Neural cell (in vitro differentiated cells): ENCODE measurements around the gene KLHL21. TPM values are rescaled to one million over a fixed set of nuclear protein-coding genes. Genes with fewer than 3 reads are reported as not detected.

Experiments used
- H2AFZ ChIP-seq: fragments of 200-600, 300-800 bp; sonication (generic), shearing (Covaris generic); 2 replicates; pipeline ENCODE4 v1.6.0; 2014; ENCODE audit warnings: low read depth, mild to moderate bottlenecking, antibody characterized with exemption, low read length, moderate library complexity
- H3F3A ChIP-seq: fragments of 200-600 bp; shearing (Covaris generic); 2 replicates; pipeline ENCODE4 v1.6.1; 2016; ENCODE audit warnings: mild to moderate bottlenecking, moderate library complexity, mixed read lengths, antibody characterized with exemption, low read length; ENCODE audit not compliant: insufficient read depth, poor library complexity, severe bottlenecking
- H3K27ac ChIP-seq: fragments of 200-600, 300-800 bp; sonication (generic), shearing (Covaris generic); 2 replicates; pipeline ENCODE4 v1.5.1; 2014; ENCODE audit warnings: mild to moderate bottlenecking, low read length, moderate library complexity
- H3K27me3 ChIP-seq: fragments of 300-800, 200-600 bp; sonication (generic), shearing (Covaris generic); 2 replicates; pipeline ENCODE4 v1.6.0; 2014; ENCODE audit warnings: mild to moderate bottlenecking, low read depth, low read length, moderate library complexity; ENCODE audit not compliant: insufficient read depth
- H3K36me3 ChIP-seq: fragments of 300-800, 200-600 bp; sonication (generic), shearing (Covaris generic); 2 replicates; pipeline ENCODE4 v1.5.1; 2014; ENCODE audit warnings: mild to moderate bottlenecking, antibody characterized with exemption, low read length, moderate library complexity; ENCODE audit not compliant: insufficient read depth
- H3K4me2 ChIP-seq: fragments of 300-800, 200-600 bp; sonication (generic), shearing (Covaris generic); 2 replicates; pipeline ENCODE4 v1.6.0; 2014; ENCODE audit warnings: mild to moderate bottlenecking, low read length
- H3K4me3 ChIP-seq: fragments of 300-800, 200-600 bp; sonication (generic), shearing (Covaris generic); 2 replicates; pipeline ENCODE4 v1.5.1; 2014; ENCODE audit warnings: mild to moderate bottlenecking, low read length, moderate library complexity
- H3K79me2 ChIP-seq: fragments of 200-600 bp; shearing (Covaris generic); replicated peaks from 2 replicates; pipeline ENCODE4 v1.6.0; 2014; ENCODE audit warnings: mild to moderate bottlenecking, low read length, moderate library complexity; ENCODE audit not compliant: insufficient read depth
- H3K9ac ChIP-seq: fragments of 300-800, 200-600 bp; sonication (generic), shearing (Covaris generic); 2 replicates; pipeline ENCODE4 v1.6.1; 2016; ENCODE audit warnings: mild to moderate bottlenecking, low read length, mixed read lengths
- H3K9me2 ChIP-seq: fragments of 200-600 bp; shearing (Covaris generic); 2 replicates; pipeline ENCODE4 v1.6.1; 2016; ENCODE audit warnings: mild to moderate bottlenecking, low read length, mixed read lengths; ENCODE audit not compliant: insufficient read depth
- H3K9me3 ChIP-seq: fragments of 200-600, 300-800 bp; sonication (generic), shearing (Covaris generic); 2 replicates; pipeline ENCODE4 v1.6.1; 2016; ENCODE audit warnings: mild to moderate bottlenecking, mixed run types, low read length, moderate library complexity, mixed read lengths
- H4K20me1 ChIP-seq: fragments of 200-600 bp; shearing (Covaris generic); 2 replicates; pipeline ENCODE4 v1.6.1; 2016; ENCODE audit warnings: mild to moderate bottlenecking, mixed run types; ENCODE audit not compliant: insufficient read depth
- EP300 ChIP-seq: fragments of 450-650 bp; conservative IDR thresholded peaks from 2 replicates; pipeline ENCODE4 v1.6.1; 2014; ENCODE audit warnings: antibody characterized with exemption, mild to moderate bottlenecking, moderate library complexity; ENCODE audit not compliant: poor library complexity, severe bottlenecking
- EZH2 ChIP-seq: fragments of 200-600, 300-800 bp; shearing (Covaris generic), sonication (generic); IDR thresholded peaks from 2 replicates; pipeline ENCODE4 v1.6.1; 2014; ENCODE audit warnings: antibody characterized with exemption, low read length, borderline replicate concordance, mild to moderate bottlenecking; ENCODE audit not compliant: insufficient read depth, poor library complexity, severe bottlenecking
- MXI1 ChIP-seq: fragments of 450-650 bp; conservative IDR thresholded peaks from 2 replicates; pipeline ENCODE4 v1.6.1; 2014; ENCODE audit warnings: antibody characterized with exemption, mild to moderate bottlenecking; ENCODE audit not compliant: poor library complexity, severe bottlenecking
- POLR2AphosphoS5 ChIP-seq: IDR thresholded peaks from 2 replicates; pipeline ENCODE4 v1.6.1; 2012
- RAD21 ChIP-seq: fragments of 450-650 bp; conservative IDR thresholded peaks from 2 replicates; pipeline ENCODE4 v1.6.1; 2014; ENCODE audit warnings: antibody characterized with exemption, mild to moderate bottlenecking, moderate library complexity
- SMC3 ChIP-seq: fragments of 450-650 bp; conservative IDR thresholded peaks from 2 replicates; pipeline ENCODE4 v1.6.1; 2014; ENCODE audit warnings: antibody characterized with exemption, mild to moderate bottlenecking, moderate library complexity; ENCODE audit not compliant: poor library complexity
- TAF1 ChIP-seq: IDR thresholded peaks from 2 replicates; pipeline ENCODE4 v1.6.1; 2012; ENCODE audit warnings: low read depth
- polyA plus RNA-seq: library from polyadenylated mRNA; depleted of rRNA; stranded (reverse); fragments of >200 nt; gene quantifications from 2 replicates; pipeline ENCODE4 v1.2.3, GENCODE V29; 2014
- TF ChIP-seq, protein P1 (sequence below): fragments of 450-650 bp; IDR thresholded peaks from 2 replicates; pipeline ENCODE4 v1.5.1; 2014; ENCODE audit warnings: antibody characterized with exemption, mild to moderate bottlenecking, moderate library complexity; ENCODE audit not compliant: poor library complexity, severe bottlenecking
- TF ChIP-seq, protein P2 (sequence below): IDR thresholded peaks from 2 replicates; pipeline ENCODE4 v1.6.1; 2012; ENCODE audit warnings: borderline replicate concordance

Gene KLHL21
- polyA plus RNA-seq, 1 donor from 2014 or later: 8.4 TPM

DNA sequence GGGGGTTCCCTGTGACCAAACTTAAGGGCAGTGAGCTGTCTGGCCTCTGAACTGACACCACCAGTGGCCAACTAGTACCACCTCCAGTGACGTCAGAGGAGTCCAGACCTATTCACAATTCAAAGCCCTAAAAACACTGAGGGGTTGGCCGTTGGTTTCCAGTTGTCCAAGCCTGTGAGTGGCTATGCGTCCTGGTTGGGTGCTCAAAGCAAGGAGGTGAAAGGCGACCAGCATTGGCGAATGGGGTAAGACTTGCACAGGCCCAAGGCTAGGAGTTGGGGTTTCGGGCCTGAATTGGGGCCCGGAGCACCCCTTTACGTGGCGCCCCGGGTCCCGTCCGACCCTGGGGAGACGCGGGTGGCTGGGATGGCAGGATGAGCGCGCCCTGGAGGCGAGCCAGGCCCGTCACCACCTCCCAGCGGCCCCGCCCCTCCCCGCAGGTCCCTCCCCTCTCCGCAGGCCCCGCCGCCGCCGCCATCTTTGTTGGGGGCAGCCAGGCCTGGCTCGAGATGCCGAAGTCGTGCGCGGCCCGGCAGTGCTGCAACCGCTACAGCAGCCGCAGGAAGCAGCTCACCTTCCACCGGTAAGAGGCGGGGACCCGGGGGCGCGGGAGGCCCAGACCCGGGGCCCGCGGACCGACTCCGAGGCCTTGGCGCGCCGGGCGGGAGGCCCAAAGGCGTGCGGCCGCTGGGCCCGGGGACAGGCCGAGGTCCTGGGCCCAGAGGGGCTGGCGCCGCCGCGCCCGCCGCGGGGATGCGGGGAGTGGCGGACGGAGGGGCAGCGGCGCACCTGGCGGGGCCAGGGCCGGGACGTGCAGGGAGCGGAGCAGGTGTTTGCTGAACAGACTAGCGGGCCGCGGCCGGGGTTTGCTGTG is 22.3 kb upstream of the KLHL21 start, which contains the start of gene THAP3:
THAP3 (plus strand) TSS at position 159 of the 874 bp plus-strand sequence; CDS start at position 510, 351 bp downstream.
- H3K27me3 ChIP-seq: no peaks in the 10 kb centered on the region
- H3K4me3 ChIP-seq: peak within 1 kb of the TSS; percentile 94
- peak within 1 kb of the TSS; percentile 59 for H3K4me2 ChIP-seq
- H3K79me2 ChIP-seq: peaks cover 17% of the 10 kb centered on the region
- no peaks in the 10 kb centered on the region for H3K9me3 ChIP-seq
- TF ChIP-seq SMC3 (peak; percentile 47), RAD21 (peak; percentile 32), EP300 (no peak), EZH2 (no peak), MXI1 (peak; percentile 72), POLR2AphosphoS5 (peak; percentile 79), TAF1 (no peak)
- TF ChIP-seq, protein P1, sequence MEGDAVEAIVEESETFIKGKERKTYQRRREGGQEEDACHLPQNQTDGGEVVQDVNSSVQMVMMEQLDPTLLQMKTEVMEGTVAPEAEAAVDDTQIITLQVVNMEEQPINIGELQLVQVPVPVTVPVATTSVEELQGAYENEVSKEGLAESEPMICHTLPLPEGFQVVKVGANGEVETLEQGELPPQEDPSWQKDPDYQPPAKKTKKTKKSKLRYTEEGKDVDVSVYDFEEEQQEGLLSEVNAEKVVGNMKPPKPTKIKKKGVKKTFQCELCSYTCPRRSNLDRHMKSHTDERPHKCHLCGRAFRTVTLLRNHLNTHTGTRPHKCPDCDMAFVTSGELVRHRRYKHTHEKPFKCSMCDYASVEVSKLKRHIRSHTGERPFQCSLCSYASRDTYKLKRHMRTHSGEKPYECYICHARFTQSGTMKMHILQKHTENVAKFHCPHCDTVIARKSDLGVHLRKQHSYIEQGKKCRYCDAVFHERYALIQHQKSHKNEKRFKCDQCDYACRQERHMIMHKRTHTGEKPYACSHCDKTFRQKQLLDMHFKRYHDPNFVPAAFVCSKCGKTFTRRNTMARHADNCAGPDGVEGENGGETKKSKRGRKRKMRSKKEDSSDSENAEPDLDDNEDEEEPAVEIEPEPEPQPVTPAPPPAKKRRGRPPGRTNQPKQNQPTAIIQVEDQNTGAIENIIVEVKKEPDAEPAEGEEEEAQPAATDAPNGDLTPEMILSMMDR: peak; percentile 66
- TF ChIP-seq, protein P2, sequence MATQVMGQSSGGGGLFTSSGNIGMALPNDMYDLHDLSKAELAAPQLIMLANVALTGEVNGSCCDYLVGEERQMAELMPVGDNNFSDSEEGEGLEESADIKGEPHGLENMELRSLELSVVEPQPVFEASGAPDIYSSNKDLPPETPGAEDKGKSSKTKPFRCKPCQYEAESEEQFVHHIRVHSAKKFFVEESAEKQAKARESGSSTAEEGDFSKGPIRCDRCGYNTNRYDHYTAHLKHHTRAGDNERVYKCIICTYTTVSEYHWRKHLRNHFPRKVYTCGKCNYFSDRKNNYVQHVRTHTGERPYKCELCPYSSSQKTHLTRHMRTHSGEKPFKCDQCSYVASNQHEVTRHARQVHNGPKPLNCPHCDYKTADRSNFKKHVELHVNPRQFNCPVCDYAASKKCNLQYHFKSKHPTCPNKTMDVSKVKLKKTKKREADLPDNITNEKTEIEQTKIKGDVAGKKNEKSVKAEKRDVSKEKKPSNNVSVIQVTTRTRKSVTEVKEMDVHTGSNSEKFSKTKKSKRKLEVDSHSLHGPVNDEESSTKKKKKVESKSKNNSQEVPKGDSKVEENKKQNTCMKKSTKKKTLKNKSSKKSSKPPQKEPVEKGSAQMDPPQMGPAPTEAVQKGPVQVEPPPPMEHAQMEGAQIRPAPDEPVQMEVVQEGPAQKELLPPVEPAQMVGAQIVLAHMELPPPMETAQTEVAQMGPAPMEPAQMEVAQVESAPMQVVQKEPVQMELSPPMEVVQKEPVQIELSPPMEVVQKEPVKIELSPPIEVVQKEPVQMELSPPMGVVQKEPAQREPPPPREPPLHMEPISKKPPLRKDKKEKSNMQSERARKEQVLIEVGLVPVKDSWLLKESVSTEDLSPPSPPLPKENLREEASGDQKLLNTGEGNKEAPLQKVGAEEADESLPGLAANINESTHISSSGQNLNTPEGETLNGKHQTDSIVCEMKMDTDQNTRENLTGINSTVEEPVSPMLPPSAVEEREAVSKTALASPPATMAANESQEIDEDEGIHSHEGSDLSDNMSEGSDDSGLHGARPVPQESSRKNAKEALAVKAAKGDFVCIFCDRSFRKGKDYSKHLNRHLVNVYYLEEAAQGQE: no peak
- peak within 1 kb of the TSS; percentile 45 for H2AFZ ChIP-seq
- no peaks in the 10 kb centered on the region for H3K36me3 ChIP-seq
- no peaks in the 10 kb centered on the region for H3F3A ChIP-seq
- no peaks in the 10 kb centered on the region for H4K20me1 ChIP-seq
- peak within 1 kb of the TSS; percentile 83 for H3K9ac ChIP-seq
- H3K27ac ChIP-seq: peak within 1 kb of the TSS; percentile 48
- H3K9me2 ChIP-seq: no peaks in the 10 kb centered on the region

DNA sequence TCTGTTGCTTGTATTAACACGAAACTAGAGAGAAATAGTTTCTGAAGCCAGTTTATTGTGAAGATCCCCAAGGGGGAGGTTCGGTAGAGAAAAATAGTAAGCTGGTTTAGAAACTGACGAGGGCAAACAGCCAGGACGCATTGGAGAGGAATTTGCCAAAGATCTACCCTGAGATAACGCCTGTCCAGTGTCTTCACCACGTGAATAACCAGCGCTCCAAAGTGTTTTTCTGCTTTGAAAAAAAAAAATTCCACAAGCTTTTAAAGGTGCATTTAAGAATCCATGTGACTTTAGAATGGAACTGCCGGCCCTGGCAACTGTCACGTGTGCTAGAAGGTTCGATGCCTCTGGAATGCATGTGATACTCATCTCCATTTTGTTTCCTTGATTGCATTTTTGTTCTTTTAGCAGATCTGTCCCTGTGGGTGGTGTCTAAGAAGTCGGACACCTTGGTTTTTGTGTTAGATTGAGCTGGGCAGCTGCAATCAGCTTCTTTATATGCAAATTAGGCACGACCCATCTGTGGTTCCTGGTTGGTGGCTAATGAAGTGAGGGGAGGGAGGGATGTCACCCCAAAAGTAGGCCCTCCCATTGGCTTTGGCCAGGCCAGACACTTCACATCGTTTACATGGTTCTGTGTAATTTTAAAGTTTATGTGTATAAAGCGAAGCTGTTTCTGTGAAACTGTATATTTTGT is 20.7 kb upstream of the KLHL21 start:
- Histone ChIP-seq H2AFZ (no peak overlapping the region), H3K9me2 (no peaks in the 10 kb centered on the region), H3K27ac (no peak overlapping the region), H3K79me2 (peaks cover 17% of the 10 kb centered on the region), H3K9ac (no peak overlapping the region), H3K36me3 (no peaks in the 10 kb centered on the region), H3K4me2 (no peak overlapping the region), H3K9me3 (no peaks in the 10 kb centered on the region), H3K27me3 (no peaks in the 10 kb centered on the region), H3K4me3 (no peak overlapping the region), H4K20me1 (no peaks in the 10 kb centered on the region), H3F3A (no peaks in the 10 kb centered on the region)
- TF ChIP-seq MXI1 (no peak), POLR2AphosphoS5 (no peak), TAF1 (no peak), SMC3 (no peak), EP300 (no peak), EZH2 (no peak), RAD21 (no peak)
- TF ChIP-seq, protein P2: no peak
- TF ChIP-seq, protein P1: no peak
